WTC11 (cell line): ENCODE measurements around the gene SNRPB2. TPM values are rescaled to one million over a fixed set of nuclear protein-coding genes. Genes with fewer than 3 reads are reported as not detected.

Experiments used
- ATAC-seq: fragments of 200-7000 bp; cut with Tn5 transposase; 2 replicates; pipeline ENCODE4 v1.10.0; 2021; ENCODE audit warnings: mild to moderate bottlenecking, moderate library complexity
- CTCF ChIA-PET: fragments of 300-600 bp; sonication (Branson Sonifier 250); formaldehyde crosslinking; loops from one replicate; lab custom pipeline; 2021; ENCODE audit warnings: antibody characterized with exemption; lab: Charles Lee
- POLR2A ChIA-PET: fragments of 350-600 bp; sonication (Branson Sonifier 250); formaldehyde crosslinking; loops from one replicate; lab custom pipeline; 2021; ENCODE audit warnings: antibody characterized with exemption; lab: Charles Lee
- DNase-seq: peaks from one replicate; pipeline ENCODE4 v3.0.0; 2021; ENCODE audit warnings: low spot score
- H3K27ac Mint-ChIP-seq: 2 replicates; pipeline ENCODE4 v1.8.0; 2021; ENCODE audit warnings: mixed read lengths
- H3K27me3 Mint-ChIP-seq: 2 replicates; pipeline ENCODE4 v1.8.0; 2021; ENCODE audit warnings: low read depth, mild to moderate bottlenecking, moderate library complexity, mixed read lengths
- H3K36me3 Mint-ChIP-seq: 2 replicates; pipeline ENCODE4 v1.8.0; 2021; ENCODE audit warnings: mixed read lengths
- H3K4me1 Mint-ChIP-seq: 2 replicates; pipeline ENCODE4 v1.8.0; 2022; ENCODE audit warnings: mixed read lengths
- H3K4me3 Mint-ChIP-seq: 2 replicates; pipeline ENCODE4 v1.8.0; 2021; ENCODE audit warnings: mild to moderate bottlenecking, moderate library complexity, mixed read lengths
- H3K9me3 Mint-ChIP-seq: 2 replicates; pipeline ENCODE4 v1.8.0; 2021; ENCODE audit warnings: mixed read lengths
- ATF1 ChIP-seq: sonication (generic); formaldehyde crosslinking; IDR thresholded peaks from 2 replicates; pipeline ENCODE4 v1.8.1; 2023; ENCODE audit warnings: mild to moderate bottlenecking, moderate library complexity, missing genetic modification reagents
- CREB1 ChIP-seq: sonication (generic); formaldehyde crosslinking; IDR thresholded peaks from 2 replicates; pipeline ENCODE4 v1.8.0; 2023; ENCODE audit warnings: mild to moderate bottlenecking, missing genetic modification reagents
- GABPB1 ChIP-seq: sonication (generic); formaldehyde crosslinking; IDR thresholded peaks from 2 replicates; pipeline ENCODE4 v1.8.1; 2023; ENCODE audit warnings: mild to moderate bottlenecking, missing genetic modification reagents
- GRHL2 ChIP-seq: fragments of 250-450 bp; sonication (Bioruptor Pico); IDR thresholded peaks from 2 replicates; pipeline ENCODE4 v1.8.0; 2022; ENCODE audit warnings: mild to moderate bottlenecking, moderate library complexity; ENCODE audit not compliant: insufficient replicate concordance, severe bottlenecking
- HMGA2 ChIP-seq: fragments of 250-450 bp; sonication (Bioruptor Pico); IDR thresholded peaks from 2 replicates; pipeline ENCODE4 v1.4.0; 2021; ENCODE audit warnings: mild to moderate bottlenecking, moderate library complexity
- IRF1 ChIP-seq: sonication (generic); formaldehyde crosslinking; IDR thresholded peaks from 2 replicates; pipeline ENCODE4 v1.8.0; 2023; ENCODE audit warnings: missing genetic modification reagents
- JAZF1 ChIP-seq: fragments of 250-450 bp; sonication (Bioruptor Pico); IDR thresholded peaks from 2 replicates; pipeline ENCODE4 v1.9.0; 2021; ENCODE audit warnings: moderate library complexity, mild to moderate bottlenecking, inconsistent platforms
- KAT7 ChIP-seq: sonication (generic); formaldehyde crosslinking; IDR thresholded peaks from 2 replicates; pipeline ENCODE4 v1.8.1; 2023; ENCODE audit warnings: missing genetic modification reagents, mild to moderate bottlenecking, borderline replicate concordance
- MLX ChIP-seq: sonication (generic); formaldehyde crosslinking; IDR thresholded peaks from 2 replicates; pipeline ENCODE4 v1.8.1; 2023; ENCODE audit warnings: mild to moderate bottlenecking, missing genetic modification reagents, moderate library complexity
- NFATC4 ChIP-seq: fragments of 250-450 bp; sonication (Bioruptor Pico); IDR thresholded peaks from 2 replicates; pipeline ENCODE4 v1.9.0; 2021; ENCODE audit warnings: mild to moderate bottlenecking
- NR1H2 ChIP-seq: sonication (generic); formaldehyde crosslinking; IDR thresholded peaks from 2 replicates; pipeline ENCODE4 v1.9.0; 2021; ENCODE audit warnings: mild to moderate bottlenecking, moderate library complexity, missing genetic modification reagents
- NR3C1 ChIP-seq: sonication (generic); formaldehyde crosslinking; conservative IDR thresholded peaks from 2 replicates; pipeline ENCODE4 v1.8.1; 2023; ENCODE audit warnings: low read depth, mild to moderate bottlenecking, missing genetic modification reagents
- SMAD4 ChIP-seq: sonication (generic); formaldehyde crosslinking; IDR thresholded peaks from 2 replicates; pipeline ENCODE4 v1.8.0; 2022; ENCODE audit warnings: mild to moderate bottlenecking, missing genetic modification reagents
- SOX15 ChIP-seq: fragments of 250-450 bp; sonication (Bioruptor Pico); IDR thresholded peaks from 2 replicates; pipeline ENCODE4 v1.9.0; 2021; ENCODE audit warnings: mild to moderate bottlenecking
- ZNF121 ChIP-seq: sonication (generic); formaldehyde crosslinking; IDR thresholded peaks from 2 replicates; pipeline ENCODE4 v1.8.0; 2023; ENCODE audit warnings: missing genetic modification reagents
- ZNF219 ChIP-seq: sonication (generic); formaldehyde crosslinking; IDR thresholded peaks from 2 replicates; pipeline ENCODE4 v1.8.0; 2023; ENCODE audit warnings: missing genetic modification reagents, mild to moderate bottlenecking, borderline replicate concordance
- ZNF317 ChIP-seq: sonication (generic); formaldehyde crosslinking; IDR thresholded peaks from 2 replicates; pipeline ENCODE4 v1.8.1; 2023; ENCODE audit warnings: low read depth, mild to moderate bottlenecking, moderate library complexity, missing genetic modification reagents, borderline replicate concordance
- ZNF416 ChIP-seq: fragments of 250-450 bp; sonication (Bioruptor Pico); IDR thresholded peaks from 2 replicates; pipeline ENCODE4 v1.9.0; 2021; ENCODE audit warnings: mild to moderate bottlenecking, inconsistent platforms
- total RNA-seq: library from RNA; stranded (reverse); gene quantifications from 3 replicates; pipeline ENCODE4 v1.2.3, GENCODE V29; 2021
- TF ChIP-seq, protein P1 (sequence below): sonication (generic); formaldehyde crosslinking; IDR thresholded peaks from 2 replicates; pipeline ENCODE4 v1.8.1; 2022; ENCODE audit warnings: mild to moderate bottlenecking, moderate library complexity, missing genetic modification reagents
- TF ChIP-seq, protein P2 (sequence below): fragments of 250-450 bp; sonication (Bioruptor Pico); IDR thresholded peaks from 2 replicates; pipeline ENCODE4 v2.1.2; 2022; ENCODE audit warnings: mild to moderate bottlenecking, moderate library complexity
- TF ChIP-seq, protein P3 (sequence below): sonication (generic); formaldehyde crosslinking; IDR thresholded peaks from 2 replicates; pipeline ENCODE4 v1.8.0; 2022; ENCODE audit warnings: missing genetic modification reagents
- TF ChIP-seq, protein P4 (sequence below): fragments of 250-450 bp; sonication (Bioruptor Pico); IDR thresholded peaks from 2 replicates; pipeline ENCODE4 v1.9.0; 2021; ENCODE audit warnings: mild to moderate bottlenecking

The SNRPB2 gene
- total RNA-seq, 1 experiment from 2014 or later = 88.3 TPM

DNA sequence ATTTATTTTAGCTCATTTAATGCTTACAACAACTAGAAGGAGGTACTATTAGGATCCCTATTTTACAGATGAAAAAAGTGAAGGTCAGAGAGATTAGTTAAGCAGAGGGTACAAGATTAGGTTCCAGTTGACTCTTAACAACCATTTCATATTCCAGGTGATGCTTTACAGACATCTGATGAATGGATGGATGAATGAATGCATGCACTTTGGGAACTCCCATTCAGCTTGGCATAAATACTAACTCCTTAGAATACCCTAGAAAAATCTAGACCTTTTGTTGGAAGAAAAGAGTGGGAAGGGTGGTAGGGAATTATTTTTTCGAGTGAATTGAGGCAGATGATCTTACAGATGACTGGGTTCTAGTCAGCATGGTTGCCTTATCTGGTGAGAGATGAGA, 746 bp upstream of the SNRPB2 start:
- no peak for DNase-seq
- CTCF ChIA-PET = interaction anchor here (0.9 to 1.3 kb wide), 2 partner anchors 21 to 32 kb away, joined by 3 read pairs; no protein-coding TSS in a partner anchor
- ATAC-seq = no peak
- H3K4me1 Mint-ChIP-seq = peaks cover 21% of the 10 kb centered on the region
- H3K27me3 Mint-ChIP-seq = peaks cover 28% of the 10 kb centered on the region
- peaks cover 17% of the 10 kb centered on the region for H3K9me3 Mint-ChIP-seq
- peak overlapping the region; percentile 98 for H3K27ac Mint-ChIP-seq
- peak overlapping the region; percentile 99 for H3K4me3 Mint-ChIP-seq
- POLR2A ChIA-PET = no interaction called here
- TF ChIP-seq ZNF121 = no peak
- no peak for TF ChIP-seq GABPB1 (CRISPR knock-in tag)
- no peak for TF ChIP-seq KAT7 (CRISPR knock-in tag)
- TF ChIP-seq, protein P1, sequence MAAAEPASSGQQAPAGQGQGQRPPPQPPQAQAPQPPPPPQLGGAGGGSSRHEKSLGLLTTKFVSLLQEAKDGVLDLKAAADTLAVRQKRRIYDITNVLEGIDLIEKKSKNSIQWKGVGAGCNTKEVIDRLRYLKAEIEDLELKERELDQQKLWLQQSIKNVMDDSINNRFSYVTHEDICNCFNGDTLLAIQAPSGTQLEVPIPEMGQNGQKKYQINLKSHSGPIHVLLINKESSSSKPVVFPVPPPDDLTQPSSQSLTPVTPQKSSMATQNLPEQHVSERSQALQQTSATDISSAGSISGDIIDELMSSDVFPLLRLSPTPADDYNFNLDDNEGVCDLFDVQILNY (CRISPR knock-in tag) = no peak
- TF ChIP-seq, protein P2, sequence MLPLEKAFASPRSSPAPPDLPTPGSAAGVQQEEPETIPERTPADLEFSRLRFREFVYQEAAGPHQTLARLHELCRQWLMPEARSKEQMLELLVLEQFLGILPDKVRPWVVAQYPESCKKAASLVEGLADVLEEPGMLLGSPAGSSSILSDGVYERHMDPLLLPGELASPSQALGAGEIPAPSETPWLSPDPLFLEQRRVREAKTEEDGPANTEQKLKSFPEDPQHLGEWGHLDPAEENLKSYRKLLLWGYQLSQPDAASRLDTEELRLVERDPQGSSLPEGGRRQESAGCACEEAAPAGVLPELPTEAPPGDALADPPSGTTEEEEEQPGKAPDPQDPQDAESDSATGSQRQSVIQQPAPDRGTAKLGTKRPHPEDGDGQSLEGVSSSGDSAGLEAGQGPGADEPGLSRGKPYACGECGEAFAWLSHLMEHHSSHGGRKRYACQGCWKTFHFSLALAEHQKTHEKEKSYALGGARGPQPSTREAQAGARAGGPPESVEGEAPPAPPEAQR (CRISPR knock-in tag) = no peak
- no peak for TF ChIP-seq SMAD4
- peaks cover 18% of the 10 kb centered on the region for H3K36me3 Mint-ChIP-seq

- no peak overlapping the region for H3K27ac Mint-ChIP-seq
- CTCF ChIA-PET = no interaction called here
Measured at GRCh38 chr20:16732506-16733152, 2.8 kb downstream of the SNRPB2 start.

GRCh38 chr20:16740365-16741072, 10.7 kb downstream of the SNRPB2 start:
- Mint-ChIP-seq H3K27ac (no peak overlapping the region), H3K4me3 (no peak overlapping the region), H3K4me1 (peaks cover 3% of the 10 kb centered on the region; the same call in 1 of the 2 replicates), H3K9me3 (no peaks in the 10 kb centered on the region), H3K27me3 (no peaks in the 10 kb centered on the region), H3K36me3 (peaks cover 39% of the 10 kb centered on the region)
- CTCF ChIA-PET = interaction anchor here (0.7 to 2.0 kb wide), 4 partner anchors 8 to 213 kb away, joined by 3 to 6 read pairs (median 3); partner anchors contain the start of gene OTOR
- DNase-seq (no peak), ATAC-seq (no peak)
- POLR2A ChIA-PET = no interaction called here
- TF ChIP-seq NR1H2 = no peak
- no peak for TF ChIP-seq MLX (CRISPR knock-in tag)
- TF ChIP-seq, protein P3, sequence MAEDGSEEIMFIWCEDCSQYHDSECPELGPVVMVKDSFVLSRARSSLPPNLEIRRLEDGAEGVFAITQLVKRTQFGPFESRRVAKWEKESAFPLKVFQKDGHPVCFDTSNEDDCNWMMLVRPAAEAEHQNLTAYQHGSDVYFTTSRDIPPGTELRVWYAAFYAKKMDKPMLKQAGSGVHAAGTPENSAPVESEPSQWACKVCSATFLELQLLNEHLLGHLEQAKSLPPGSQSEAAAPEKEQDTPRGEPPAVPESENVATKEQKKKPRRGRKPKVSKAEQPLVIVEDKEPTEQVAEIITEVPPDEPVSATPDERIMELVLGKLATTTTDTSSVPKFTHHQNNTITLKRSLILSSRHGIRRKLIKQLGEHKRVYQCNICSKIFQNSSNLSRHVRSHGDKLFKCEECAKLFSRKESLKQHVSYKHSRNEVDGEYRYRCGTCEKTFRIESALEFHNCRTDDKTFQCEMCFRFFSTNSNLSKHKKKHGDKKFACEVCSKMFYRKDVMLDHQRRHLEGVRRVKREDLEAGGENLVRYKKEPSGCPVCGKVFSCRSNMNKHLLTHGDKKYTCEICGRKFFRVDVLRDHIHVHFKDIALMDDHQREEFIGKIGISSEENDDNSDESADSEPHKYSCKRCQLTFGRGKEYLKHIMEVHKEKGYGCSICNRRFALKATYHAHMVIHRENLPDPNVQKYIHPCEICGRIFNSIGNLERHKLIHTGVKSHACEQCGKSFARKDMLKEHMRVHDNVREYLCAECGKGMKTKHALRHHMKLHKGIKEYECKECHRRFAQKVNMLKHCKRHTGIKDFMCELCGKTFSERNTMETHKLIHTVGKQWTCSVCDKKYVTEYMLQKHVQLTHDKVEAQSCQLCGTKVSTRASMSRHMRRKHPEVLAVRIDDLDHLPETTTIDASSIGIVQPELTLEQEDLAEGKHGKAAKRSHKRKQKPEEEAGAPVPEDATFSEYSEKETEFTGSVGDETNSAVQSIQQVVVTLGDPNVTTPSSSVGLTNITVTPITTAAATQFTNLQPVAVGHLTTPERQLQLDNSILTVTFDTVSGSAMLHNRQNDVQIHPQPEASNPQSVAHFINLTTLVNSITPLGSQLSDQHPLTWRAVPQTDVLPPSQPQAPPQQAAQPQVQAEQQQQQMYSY (CRISPR knock-in tag) = no peak
- no peak for TF ChIP-seq ATF1 (CRISPR knock-in tag)
- no peak for TF ChIP-seq HMGA2 (CRISPR knock-in tag)
- TF ChIP-seq NR3C1 (CRISPR knock-in tag) = no peak
- no peak for TF ChIP-seq ZNF219 (CRISPR knock-in tag)
- TF ChIP-seq SOX15 (CRISPR knock-in tag) = no peak
- no peak for TF ChIP-seq ZNF416
- TF ChIP-seq, protein P4, sequence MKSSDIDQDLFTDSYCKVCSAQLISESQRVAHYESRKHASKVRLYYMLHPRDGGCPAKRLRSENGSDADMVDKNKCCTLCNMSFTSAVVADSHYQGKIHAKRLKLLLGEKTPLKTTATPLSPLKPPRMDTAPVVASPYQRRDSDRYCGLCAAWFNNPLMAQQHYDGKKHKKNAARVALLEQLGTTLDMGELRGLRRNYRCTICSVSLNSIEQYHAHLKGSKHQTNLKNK = no peak
- no peak for TF ChIP-seq CREB1
- TF ChIP-seq NFATC4 (CRISPR knock-in tag) = no peak
- no peak for TF ChIP-seq GRHL2

More at GRCh38 chr20:16732506-16733152, 2.8 kb downstream of the SNRPB2 start:
- H3K4me3 Mint-ChIP-seq = no peak overlapping the region
- H3K4me1 Mint-ChIP-seq = peaks cover 21% of the 10 kb centered on the region
- TF ChIP-seq IRF1 (CRISPR knock-in tag) (no peak), JAZF1 (CRISPR knock-in tag) (no peak), ZNF317 (CRISPR knock-in tag) (no peak), SMAD4 (no peak)
- TF ChIP-seq, protein P1 (CRISPR knock-in tag) = no peak
- TF ChIP-seq, all 79 proteins: peak for 0
- Mint-ChIP-seq H3K36me3 (peaks cover 45% of the 10 kb centered on the region), H3K9me3 (peaks cover 11% of the 10 kb centered on the region), H3K27me3 (peaks cover 12% of the 10 kb centered on the region)
- DNase-seq = no peak
- ATAC-seq = no peak
- POLR2A ChIA-PET = no interaction called here
